Esophagus (tissue), 2 donors: Measurements from ENCODE around the gene SLC23A3. TPM values are rescaled to one million over a fixed set of nuclear protein-coding genes. Genes with fewer than 3 reads are reported as not detected.

Experiments used
- H3K27ac ChIP-seq, 2 donors: one replicate each; pipeline ENCODE4 v1.5.1; 2013; ENCODE audit warnings: low read depth in 2 of 2, mild to moderate bottlenecking in 2 of 2, inconsistent platforms in 1 of 2, low read length in 1 of 2, moderate library complexity in 1 of 2
- H3K27me3 ChIP-seq, 2 donors: one replicate each; pipeline ENCODE4 v1.6.1; 2013; ENCODE audit warnings: low read length in 2 of 2, control low read depth in 1 of 2, mild to moderate bottlenecking in 1 of 2; ENCODE audit not compliant: insufficient read depth in 2 of 2, control insufficient read depth in 1 of 2
- H3K36me3 ChIP-seq, 2 donors: one replicate each; pipeline ENCODE4 v1.6.1; 2013; ENCODE audit warnings: low read length in 1 of 2; ENCODE audit not compliant: control insufficient read depth in 2 of 2, insufficient read depth in 2 of 2
- H3K4me1 ChIP-seq, 2 donors: one replicate each; pipeline ENCODE4 v1.6.1; 2013; ENCODE audit warnings: low read length in 1 of 2; ENCODE audit not compliant: control insufficient read depth in 2 of 2, insufficient read depth in 2 of 2
- H3K4me3 ChIP-seq, 2 donors: one replicate each; pipeline ENCODE4 v1.5.1; 2013; ENCODE audit warnings: low read length in 2 of 2, mild to moderate bottlenecking in 2 of 2, low read depth in 1 of 2, moderate library complexity in 1 of 2
- H3K9me3 ChIP-seq, 2 donors: one replicate each; pipeline ENCODE4 v1.6.1; 2013; ENCODE audit warnings: mild to moderate bottlenecking in 2 of 2, low read depth in 1 of 2, low read length in 1 of 2, moderate library complexity in 1 of 2; ENCODE audit not compliant: control insufficient read depth in 2 of 2, insufficient read depth in 1 of 2
- WGBS, 2 donors: extraction: QIAGEN DNeasy Blood & Tissue Kit; methylation state at CpG; one replicate each; pipeline ENCODE4 v1.1.7; 2013; 5-methylcytosine and 5-hydroxymethylcytosine counted together
- polyA plus RNA-seq, 2 donors: library from polyadenylated mRNA; stranded (reverse); fragments of 200-250 nt; gene quantifications; one replicate each; pipeline ENCODE4 v1.2.3, GENCODE V29; 2013
- donor health status: healthy with polysubstance abuse.
- donor health status: Bipolar disorder and iron deficiency.

Gene SLC23A3
- polyA plus RNA-seq, 2 donors: 1.2 to 3.4 TPM

DNA sequence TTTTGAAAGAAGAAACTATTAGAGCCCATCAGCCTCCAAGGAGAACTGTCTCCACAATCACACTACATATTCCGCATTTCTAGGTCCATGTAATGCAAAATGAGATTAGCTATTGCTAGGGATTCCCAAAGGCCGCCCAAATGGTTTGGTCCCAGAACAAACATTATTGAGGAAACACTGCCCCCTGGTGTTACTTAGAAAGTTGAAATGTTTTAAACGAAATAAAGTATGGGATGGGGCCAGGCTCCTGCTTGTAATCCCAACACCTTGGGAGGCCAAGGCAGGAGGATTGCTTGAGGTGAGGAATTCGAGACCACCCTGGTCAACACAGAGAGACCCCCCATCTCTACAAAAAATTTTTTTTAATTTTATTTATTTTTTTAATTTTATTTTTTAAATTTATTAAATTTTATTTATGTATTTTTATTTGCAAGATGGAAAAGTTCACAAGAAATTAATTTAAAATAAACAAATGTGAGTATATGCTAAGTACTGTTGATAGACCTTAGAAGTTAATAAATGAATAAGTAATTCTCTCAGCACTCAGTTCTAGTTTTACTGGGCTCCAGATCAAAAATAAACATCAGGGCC, 14.7 kb downstream of the SLC23A3 start:
- H3K36me3 ChIP-seq: peaks cover 3 to 4% of the 10 kb centered on the region in 2 donors
- no peak overlapping the region for H3K27ac ChIP-seq
- no peaks in the 10 kb centered on the region for H3K9me3 ChIP-seq
- 10% methylated on average over 4 of the region's 4 CpGs for WGBS, 2 donors
- H3K4me3 ChIP-seq: no peak overlapping the region
- peaks cover 0 to 3% of the 10 kb centered on the region in 2 donors for H3K4me1 ChIP-seq
- H3K27me3 ChIP-seq: no peaks in the 10 kb centered on the region

DNA sequence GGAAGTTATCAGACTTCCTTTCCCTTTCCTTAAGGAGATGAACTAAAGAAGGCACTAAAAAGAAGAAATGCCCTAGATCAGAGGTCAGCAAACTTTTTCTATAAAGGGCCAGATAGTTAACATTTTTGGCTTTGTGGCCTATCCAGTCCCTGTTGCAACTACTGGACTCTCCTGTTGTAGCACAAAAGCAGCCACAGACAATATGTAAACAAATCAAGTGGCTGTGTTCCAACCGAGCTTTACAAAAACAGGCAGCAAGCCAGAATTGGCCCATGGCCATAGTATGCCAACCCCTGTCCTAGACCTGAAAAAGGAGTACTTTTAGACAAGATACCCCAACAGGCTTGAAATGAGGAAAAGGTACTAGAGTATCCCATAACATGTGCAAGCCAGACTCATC, 20.2 kb downstream of the SLC23A3 start:
- peaks cover 0 to under 1% of the 10 kb centered on the region in 2 donors for H3K36me3 ChIP-seq
- H3K4me1 ChIP-seq: no peaks in the 10 kb centered on the region
- WGBS, 2 donors: 23 to 26% methylated on average over 1 of the region's 1 CpG
- no peak overlapping the region for H3K4me3 ChIP-seq
- no peak overlapping the region for H3K27ac ChIP-seq
- no peaks in the 10 kb centered on the region for H3K27me3 ChIP-seq
- H3K9me3 ChIP-seq: no peaks in the 10 kb centered on the region

DNA sequence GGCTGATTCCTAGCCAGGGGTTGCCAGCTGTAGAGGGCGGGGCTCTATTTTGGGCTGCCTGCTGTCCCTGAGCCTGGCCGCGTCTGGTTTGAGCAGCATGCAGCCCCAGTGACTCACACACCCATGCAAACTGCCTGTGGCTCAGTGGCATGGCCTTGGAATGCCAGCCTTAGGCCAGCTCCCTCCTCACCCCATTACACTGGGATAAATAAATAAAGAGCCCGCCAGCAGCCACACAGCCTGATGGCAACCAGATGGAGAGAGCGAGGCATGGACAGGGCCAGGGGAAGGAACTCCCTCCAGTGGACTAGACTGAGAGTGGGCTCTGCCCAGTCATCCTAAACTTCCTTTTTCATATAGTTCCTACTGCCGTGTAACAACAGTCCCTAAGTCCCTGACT, 27.5 kb downstream of the SLC23A3 start:
- Histone ChIP-seq H3K4me3 (no peak overlapping the region), H3K36me3 (peaks cover 2 to 4% of the 10 kb centered on the region in 2 donors), H3K4me1 (peaks cover 3 to 4% of the 10 kb centered on the region in 2 donors), H3K27me3 (no peaks in the 10 kb centered on the region), H3K27ac (no peak overlapping the region), H3K9me3 (no peaks in the 10 kb centered on the region)
- 80 to 84% methylated on average over 6 of the region's 6 CpGs for WGBS, 2 donors

DNA sequence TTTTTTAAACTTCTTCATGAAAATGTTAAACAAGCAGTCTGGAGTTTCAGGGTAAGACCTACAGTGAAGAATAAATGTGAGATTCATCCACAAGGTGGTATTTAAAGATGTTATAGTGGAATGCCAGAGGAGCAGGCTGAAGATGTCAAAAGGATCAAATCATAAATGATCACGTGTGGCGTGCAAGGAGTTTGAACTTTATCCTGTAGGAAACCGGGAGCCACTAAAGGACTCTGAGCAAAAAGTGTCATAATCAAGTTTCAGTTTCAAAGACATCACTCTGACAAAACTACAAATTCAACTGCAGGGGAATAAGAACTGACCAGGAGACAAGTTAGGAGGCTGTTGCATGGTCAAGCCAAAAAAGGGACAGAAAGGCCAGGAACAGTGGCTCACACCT, 29.1 kb downstream of the SLC23A3 start:
- H3K4me1 ChIP-seq: peaks cover 3 to 4% of the 10 kb centered on the region in 2 donors
- WGBS, 2 donors: 81 to 94% methylated on average over 3 of the region's 3 CpGs
- H3K4me3 ChIP-seq: no peak overlapping the region
- no peaks in the 10 kb centered on the region for H3K27me3 ChIP-seq
- peaks cover 2 to 4% of the 10 kb centered on the region in 2 donors for H3K36me3 ChIP-seq
- H3K27ac ChIP-seq: no peak overlapping the region
- H3K9me3 ChIP-seq: no peaks in the 10 kb centered on the region

GRCh38 chr2:219133976-219134375, 35.9 kb downstream of the SLC23A3 start:
- no peaks in the 10 kb centered on the region for H3K9me3 ChIP-seq
- H3K4me3 ChIP-seq: no peak overlapping the region
- 87 to 89% methylated on average over 4 of the region's 4 CpGs for WGBS, 2 donors
- no peaks in the 10 kb centered on the region for H3K4me1 ChIP-seq
- H3K27me3 ChIP-seq: no peaks in the 10 kb centered on the region
- H3K27ac ChIP-seq: no peak overlapping the region
- peaks cover 0 to 2% of the 10 kb centered on the region in 2 donors for H3K36me3 ChIP-seq

GRCh38 chr2:219131744-219132143, 38.1 kb downstream of the SLC23A3 start:
- H3K27ac ChIP-seq: no peak overlapping the region
- H3K4me1 ChIP-seq: peaks cover 0 to 3% of the 10 kb centered on the region in 2 donors
- no peaks in the 10 kb centered on the region for H3K27me3 ChIP-seq
- no peaks in the 10 kb centered on the region for H3K36me3 ChIP-seq
- no peak overlapping the region for H3K4me3 ChIP-seq
- H3K9me3 ChIP-seq: no peaks in the 10 kb centered on the region
- WGBS, 2 donors: 80 to 86% methylated on average over 4 of the region's 4 CpGs

GRCh38 chr2:219131327-219131726, 38.5 kb downstream of the SLC23A3 start:
- H3K36me3 ChIP-seq: no peaks in the 10 kb centered on the region
- H3K27me3 ChIP-seq: no peaks in the 10 kb centered on the region
- WGBS, 2 donors: 70 to 72% methylated on average over 3 of the region's 3 CpGs

DNA sequence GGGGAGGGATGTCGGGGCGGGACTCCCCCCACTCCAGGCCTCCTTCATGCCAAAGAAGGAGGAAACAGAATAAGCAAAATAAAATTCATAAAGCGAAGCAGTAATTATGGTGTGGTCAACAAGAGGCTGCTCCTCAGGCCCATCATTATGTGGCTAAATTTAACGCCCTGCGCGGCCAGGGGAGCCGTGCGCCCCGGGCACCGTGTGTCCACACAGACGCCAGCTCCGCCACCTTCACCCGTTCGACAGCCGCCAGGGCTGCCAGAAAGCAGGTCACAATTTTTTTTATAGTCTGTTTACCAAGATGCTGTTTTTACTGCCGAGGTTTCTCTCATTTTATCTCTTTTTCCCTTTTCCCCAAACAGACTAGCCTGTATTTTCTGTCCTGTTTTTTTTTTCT, 40.2 kb downstream of the SLC23A3 start:
- H3K4me3 ChIP-seq: no peak overlapping the region
- 97 to 98% methylated on average over 16 of the region's 16 CpGs for WGBS, 2 donors
- H3K9me3 ChIP-seq: no peaks in the 10 kb centered on the region
- no peaks in the 10 kb centered on the region for H3K36me3 ChIP-seq
- H3K27ac ChIP-seq: no peak overlapping the region
- H3K4me1 ChIP-seq: peaks cover 0 to 5% of the 10 kb centered on the region in 2 donors
- H3K27me3 ChIP-seq: no peaks in the 10 kb centered on the region

More at GRCh38 chr2:219131327-219131726, 38.5 kb downstream of the SLC23A3 start:
- Histone ChIP-seq H3K4me3 (no peak overlapping the region), H3K4me1 (peaks cover 0 to 5% of the 10 kb centered on the region in 2 donors), H3K9me3 (no peaks in the 10 kb centered on the region), H3K27ac (no peak overlapping the region)

- Histone ChIP-seq H3K27me3 (no peaks in the 10 kb centered on the region), H3K36me3 (no peaks in the 10 kb centered on the region), H3K27ac (no peak overlapping the region), H3K4me3 (no peak overlapping the region), H3K9me3 (no peaks in the 10 kb centered on the region), H3K4me1 (peaks cover 0 to 7% of the 10 kb centered on the region in 2 donors)
- WGBS, 2 donors: 85% methylated on average over 7 of the region's 7 CpGs
These were observed 41.4 kb downstream of the SLC23A3 start for GRCh38 chr2:219128396-219128795.

DNA sequence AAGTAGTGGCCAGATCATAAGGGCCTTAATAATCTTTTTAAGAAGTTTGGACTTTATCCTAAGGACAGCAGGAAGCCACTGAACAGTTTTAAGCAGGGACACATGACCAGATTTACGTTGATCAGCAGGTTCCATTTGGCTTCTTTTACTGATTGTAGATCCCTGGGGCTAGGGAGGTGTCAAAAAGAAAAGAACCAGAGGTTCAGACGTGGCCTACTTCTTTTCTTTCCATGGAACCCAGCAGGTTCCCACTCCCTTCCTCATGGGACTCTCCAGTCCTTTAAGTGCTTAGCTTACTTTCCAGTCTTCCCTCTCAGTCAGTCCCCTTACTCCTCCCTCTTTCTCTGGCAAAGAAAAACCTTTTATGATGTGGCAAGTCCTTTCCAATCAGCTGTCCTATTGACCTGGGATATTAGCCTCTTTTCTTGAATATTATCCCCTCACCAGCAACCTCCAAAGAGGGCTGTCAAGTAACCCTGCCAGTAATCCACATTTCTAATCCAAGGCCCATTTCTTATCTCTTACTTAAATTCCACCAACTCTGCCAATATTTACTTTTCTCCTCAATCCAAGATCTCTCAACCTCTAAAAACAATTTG, 42.7 kb downstream of the SLC23A3 start:
- Histone ChIP-seq H3K4me3 (no peak overlapping the region), H3K27me3 (no peaks in the 10 kb centered on the region), H3K36me3 (peaks cover 0 to 2% of the 10 kb centered on the region in 2 donors), H3K9me3 (no peaks in the 10 kb centered on the region), H3K27ac (no peak overlapping the region), H3K4me1 (peaks cover 2 to 9% of the 10 kb centered on the region in 2 donors)
- WGBS, 2 donors: 47 to 50% methylated on average over 2 of the region's 2 CpGs
